Midbrain (tissue), 1 donor: ENCODE measurements around the gene PROSER2.
"Not testable (repeated sequence)": the region's sequence is repeated elsewhere in the genome, so short reads cannot be mapped to it uniquely, and the experiment has no call there.

Experiments used
- DNase-seq: peaks from one replicate; lab custom pipeline; 2025; lab: John Stamatoyannopoulos, UW

PROSER2 gene

DNA sequence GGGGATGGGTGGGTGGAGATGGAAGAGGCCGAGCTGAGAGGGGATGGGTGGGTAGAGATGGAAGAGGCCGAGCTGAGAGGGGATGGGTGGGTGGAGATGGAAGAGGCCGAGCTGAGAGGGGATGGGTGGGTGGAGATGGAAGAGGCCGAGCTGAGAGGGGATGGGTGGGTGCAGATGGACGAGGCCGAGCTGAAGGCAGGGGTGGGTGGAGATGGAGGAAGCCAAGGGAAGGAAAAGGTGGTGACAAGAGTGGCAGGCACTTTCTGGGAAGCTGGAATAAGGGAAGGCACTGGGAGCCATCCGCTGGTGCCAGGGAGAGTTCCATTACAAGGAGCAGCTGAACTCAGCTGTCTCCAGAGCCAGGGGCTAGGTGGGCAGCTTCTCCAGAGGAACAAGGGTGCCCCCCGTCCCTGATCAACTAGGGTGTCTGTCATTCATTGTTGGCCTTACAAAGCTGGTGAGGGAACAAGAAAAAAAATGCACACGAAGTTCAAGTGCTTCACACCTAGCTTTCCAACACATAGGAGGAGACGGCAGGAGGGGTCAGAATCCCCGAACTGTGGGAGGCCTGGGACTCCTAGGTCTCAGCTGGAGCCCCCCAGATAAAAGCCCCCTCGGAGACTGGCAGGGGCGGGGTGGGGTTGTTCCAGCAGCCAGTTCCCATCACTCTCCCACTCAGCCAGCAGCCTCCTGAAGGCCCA is 62.4 kb downstream of the PROSER2 start:
- DNase-seq: no peak

DNA sequence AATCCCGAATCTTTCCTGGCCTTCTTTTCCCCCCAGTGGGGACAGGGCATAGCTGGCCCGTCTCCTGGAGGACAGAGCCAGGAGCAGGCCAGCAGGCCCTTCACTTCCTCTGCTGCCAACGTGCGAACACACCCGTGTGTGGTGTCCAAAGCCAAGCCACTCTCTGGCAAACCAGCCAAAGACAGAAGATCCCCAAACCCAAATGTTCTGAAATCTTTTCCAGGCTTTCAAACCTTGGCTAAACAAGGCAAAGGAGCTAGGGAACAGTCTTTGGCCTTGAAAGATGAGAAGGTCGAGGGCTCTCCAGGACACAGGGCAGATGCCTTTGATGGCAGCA is 63.0 kb downstream of the PROSER2 start:
- no peak for DNase-seq

DNA sequence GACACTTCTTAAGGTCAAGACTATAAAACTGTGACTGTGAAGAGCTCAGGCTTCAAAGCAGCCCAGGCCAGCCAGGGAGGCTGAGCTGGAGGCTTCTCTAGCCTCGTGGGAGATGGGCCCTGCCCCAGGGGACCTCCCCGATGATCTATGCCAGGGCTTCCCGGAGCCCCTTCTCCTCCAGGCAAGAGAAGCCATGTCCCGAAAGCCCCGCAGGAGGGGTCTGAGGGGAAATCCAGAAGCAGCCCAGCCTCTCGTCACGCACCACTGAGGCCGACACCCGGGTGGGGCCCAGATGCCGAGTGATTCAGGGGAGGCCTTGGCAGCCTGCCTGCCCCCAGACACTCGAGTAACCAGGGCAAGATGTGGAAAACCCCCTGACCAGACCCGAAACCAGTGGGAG is 63.7 kb downstream of the PROSER2 start:
- DNase-seq: no peak

DNA sequence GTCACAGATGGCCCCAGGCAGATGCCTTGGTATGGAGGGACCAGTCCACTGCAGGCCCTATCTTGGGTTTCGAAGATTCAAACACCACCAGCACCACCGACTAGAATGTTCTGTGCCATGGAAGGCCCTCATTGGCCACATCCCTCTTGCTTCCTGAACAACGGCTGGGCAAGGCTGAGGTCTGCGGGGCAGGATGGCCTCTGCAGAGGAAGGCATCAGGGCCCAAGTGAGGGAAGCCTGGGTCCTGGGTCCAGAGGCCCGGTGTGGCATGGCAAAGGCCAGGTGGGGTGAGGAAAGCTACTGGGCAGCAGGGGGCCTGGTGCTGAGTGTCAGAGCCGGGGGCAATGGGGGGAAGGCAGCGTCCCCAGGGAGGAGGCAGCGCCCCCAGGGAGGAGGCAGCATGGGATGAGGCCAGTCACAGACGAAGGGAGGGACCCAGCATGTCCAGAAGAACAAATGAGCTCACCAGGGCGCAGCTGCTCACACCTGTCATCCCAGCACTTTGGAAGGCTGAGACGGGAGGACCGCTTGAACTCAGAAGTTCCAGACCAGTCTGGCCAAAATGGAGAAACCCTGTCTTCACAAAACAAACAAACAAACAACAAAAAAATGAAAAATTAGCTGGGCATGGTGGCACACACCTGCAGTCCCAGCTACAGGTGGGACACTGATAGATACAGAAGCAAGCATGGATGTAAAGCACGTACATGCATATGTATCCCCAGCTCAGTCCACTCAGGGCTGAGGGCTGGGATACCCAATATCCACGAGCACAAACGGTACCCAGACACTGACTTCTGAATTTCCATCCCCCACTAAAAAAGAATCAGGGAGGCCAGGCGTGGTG is 64.4 kb downstream of the PROSER2 start:
- DNase-seq: no peak

- DNase-seq: not testable (repeated sequence)
Measured at GRCh38 chr10:11889263-11889662, 66.1 kb downstream of the PROSER2 start.

DNA sequence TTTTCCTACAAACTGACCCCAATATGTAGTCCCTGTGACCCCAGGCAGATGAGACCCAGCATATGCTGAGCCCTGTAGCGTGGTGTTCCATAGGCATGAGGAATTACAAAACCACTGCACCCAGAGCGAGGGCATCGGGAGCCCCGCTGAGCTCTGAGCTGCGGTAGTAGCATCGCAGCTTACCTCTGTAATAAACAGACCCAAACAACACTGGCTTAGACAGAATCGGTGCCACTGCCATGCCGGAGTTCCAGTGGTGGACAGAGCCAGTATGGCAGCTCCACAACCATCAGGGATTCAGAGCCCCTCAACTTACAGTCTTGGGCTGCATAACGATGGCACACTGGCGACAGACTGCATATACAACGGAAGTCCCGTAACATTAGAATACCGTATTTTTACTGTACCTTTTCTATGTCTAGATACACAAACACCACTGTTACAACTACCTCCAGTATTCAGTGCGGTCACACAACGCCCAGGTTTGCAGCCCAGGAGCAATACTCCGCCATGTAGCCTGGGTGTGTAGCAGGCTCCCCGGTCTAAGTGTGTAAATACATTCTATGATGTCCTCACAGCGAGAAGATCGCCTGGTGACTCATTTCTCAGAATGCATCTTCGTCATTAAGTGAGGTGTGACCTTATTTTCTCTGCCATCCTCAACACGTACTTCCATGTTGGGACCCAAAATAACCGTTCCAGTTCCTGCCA is 68.8 kb downstream of the PROSER2 start:
- no peak for DNase-seq

DNA sequence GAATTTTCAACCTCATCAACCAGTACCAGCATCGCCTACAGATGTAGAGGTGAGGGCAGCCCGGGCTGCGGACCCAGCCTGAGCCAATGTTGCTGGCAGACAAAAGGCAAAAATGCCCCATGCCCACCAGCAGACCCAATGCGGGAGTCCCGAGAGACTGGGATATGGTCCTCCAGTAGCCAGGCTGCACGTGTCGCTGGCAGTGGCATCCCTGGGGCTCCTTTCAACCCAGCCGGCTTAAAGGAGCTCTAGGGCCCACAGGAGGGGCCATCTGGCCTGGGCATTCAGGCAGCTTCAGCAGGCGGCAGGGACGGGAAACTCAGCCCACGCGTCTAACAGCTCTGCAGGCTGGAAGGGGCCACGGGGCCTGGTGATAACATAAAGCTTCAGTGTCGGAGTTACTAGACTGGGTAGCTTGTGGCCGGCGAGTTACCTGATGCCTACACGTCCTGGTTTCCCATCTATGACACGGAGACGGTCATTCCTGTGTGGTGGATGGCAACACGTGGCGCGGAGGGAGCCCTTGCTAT is 70.7 kb downstream of the PROSER2 start:
- DNase-seq: no peak

DNA sequence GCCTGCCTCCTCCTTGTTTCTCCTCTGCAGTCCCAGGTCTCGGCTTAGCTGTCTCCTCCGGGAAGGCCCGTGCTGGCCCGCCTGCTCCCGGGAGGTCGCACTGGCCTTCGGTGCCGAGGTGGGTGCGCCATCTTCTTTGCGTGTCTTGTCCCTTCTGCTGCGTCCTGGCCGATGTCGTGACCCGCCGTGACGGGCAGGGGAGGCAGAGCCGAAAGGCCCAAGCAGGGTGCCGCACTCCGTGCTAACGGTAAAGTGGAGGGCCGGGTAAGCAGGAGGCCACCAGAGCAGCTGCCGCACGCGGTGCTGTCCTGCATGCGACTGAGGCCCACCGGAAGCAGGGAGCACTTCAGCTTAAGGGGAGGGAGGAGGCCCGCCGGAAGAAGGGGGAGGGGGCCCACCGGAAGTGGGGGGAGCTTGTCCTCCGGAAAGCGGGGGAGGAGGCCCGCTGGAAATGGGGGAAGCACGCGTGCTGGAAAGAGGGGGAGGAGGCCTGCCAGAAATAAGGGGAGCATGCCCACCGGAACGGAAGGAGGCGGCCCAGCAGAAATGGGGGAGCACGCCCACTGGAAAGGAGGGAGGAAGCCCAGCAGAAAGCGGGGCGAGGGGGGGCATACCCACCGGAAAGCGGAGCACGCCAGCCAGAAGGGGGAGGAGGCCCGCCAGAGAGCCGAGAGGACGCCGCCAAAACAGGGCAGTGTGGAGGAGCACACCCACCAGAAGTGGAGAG is 71.4 kb downstream of the PROSER2 start:
- no peak for DNase-seq

DNA sequence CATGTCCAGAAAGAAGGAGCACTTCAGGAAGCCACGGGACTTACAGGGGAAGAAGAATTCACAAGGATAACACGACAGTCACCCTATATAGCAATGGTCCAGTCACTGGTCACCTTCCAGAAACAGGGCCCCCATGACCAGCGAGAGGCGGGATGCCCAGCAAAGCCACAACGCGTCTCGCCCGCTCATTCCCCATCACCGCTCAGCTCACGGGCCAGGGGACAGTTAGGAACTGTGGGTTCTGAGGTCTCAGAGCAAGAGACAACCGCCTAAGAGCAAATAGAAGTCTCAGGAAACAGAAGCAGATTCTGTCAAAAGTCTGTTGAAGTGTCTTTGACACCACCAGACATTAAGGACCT is 71.9 kb downstream of the PROSER2 start:
- DNase-seq: no peak

GRCh38 chr10:11895598-11895997 is 72.4 kb downstream of the PROSER2 start:
- no peak for DNase-seq

DNA sequence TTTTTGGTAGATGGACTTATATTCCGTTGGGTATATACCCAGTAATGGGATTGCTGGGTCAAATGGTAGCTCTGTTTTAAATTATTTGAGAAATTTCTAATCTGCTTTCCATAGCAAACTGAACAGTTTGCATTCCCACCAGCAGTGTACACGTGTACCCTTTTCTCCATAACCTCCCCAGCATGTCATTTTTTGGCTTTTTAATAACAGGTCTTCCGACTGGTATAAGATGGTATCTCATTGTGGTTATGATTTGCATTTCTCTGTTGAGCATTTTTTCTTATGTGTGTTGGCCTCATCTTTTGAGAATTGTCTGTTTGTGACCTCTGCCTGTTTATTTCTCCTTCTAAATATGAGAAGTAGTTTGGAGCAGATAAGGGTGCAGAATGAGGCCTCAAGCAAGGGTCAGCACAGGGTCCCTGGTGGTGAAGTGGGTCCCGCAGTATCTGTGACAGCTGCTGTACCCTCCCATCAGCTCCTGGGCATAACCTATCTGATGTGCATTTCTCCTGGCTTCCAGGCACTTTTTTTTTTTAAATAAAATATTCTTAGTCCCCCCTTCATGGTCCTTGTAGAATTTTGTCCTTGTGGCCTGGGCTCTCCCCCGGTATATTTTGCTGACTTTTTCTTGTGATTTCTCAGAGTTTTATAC is 73.5 kb downstream of the PROSER2 start:
- DNase-seq: no peak

DNA sequence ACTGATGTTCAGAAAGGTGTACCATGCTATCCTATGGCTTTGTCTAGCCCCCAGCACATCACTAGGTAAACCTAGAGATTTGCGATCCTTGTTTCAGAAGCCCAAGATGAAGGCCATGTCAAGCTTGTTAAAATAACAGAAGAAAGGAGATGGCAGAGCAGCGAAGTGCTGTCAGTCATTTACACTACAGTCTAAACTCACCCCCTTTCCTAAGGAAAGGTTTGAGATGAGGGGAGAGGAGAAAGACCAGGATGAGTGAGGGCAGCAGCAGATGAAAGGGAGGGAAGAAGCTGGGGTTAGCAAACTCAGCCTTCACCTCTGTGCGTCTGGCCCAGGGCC is 74.8 kb downstream of the PROSER2 start:
- no peak for DNase-seq

DNA sequence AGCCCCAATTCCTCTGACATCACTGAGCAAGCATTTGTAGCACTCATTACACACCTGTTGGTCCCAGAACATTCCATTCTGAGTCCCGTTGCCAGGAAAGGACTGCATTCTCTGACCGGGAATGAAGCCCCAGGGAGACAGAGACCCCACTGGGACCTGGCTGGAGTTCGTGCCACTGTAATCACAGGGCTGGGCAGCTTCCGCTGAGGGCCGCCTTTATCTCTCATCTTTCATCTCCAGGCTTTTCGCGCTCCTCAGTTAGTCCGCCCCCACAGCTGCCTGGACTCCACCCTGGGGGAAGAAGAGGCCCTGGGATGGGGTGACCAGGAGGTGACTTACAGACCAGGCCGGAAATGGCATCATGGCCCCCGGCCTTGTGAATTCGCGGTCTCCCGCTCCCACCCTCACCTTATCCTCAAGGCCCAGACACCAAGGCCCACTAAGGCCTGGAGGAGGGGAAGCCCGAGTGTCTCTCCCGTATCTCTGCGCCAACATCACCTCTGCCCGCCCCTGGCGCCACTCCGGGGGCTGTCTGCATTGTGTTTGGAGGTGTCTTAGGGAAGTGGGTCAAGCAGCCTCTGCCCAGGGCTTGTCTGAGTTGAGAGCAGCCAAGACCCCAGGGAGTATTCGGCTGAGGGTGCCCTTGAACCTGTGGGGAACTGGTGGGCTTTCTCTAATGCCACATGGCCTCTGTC is 75.4 kb downstream of the PROSER2 start:
- no peak for DNase-seq

DNA sequence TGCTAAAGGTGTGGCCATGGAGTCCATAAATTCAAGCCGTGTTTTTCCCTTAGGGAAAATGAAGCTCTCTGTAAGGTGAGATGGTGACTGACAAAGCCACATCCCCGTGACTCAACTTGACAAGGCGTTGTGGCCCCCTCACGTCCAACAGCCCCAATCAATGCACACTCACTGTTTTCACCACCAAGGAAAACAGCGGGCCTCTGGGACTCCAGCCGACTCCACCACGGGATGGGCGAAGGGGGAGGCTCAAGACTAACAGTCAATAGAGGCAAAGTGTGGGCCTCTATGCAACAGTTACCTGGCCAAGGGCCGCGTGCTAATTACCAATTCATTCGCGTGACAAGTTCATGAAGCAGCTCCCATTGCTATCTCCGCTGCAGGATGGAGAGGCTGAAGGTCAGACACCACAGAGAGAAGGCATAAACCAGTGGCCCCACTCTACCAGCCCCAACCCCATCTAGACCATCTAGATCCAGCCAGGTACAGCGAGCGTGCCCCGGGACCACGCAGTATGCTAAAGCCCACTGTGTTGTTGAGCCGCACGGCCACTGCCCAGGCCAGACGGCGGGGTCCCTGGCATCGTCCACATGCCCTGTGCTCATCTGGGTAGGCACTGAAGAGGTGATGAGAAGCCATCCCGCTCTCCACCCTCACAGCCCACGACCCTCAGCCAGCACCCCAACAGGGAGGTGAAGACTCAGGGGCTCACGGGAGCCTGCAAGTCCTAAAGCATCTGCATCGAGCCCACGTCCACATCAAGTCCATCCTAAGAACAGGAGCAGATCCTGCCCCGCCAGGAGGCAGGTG is 76.1 kb downstream of the PROSER2 start:
- DNase-seq: no peak

- DNase-seq: no peak
Measured at GRCh38 chr10:11901036-11901301, 77.8 kb downstream of the PROSER2 start.

DNA sequence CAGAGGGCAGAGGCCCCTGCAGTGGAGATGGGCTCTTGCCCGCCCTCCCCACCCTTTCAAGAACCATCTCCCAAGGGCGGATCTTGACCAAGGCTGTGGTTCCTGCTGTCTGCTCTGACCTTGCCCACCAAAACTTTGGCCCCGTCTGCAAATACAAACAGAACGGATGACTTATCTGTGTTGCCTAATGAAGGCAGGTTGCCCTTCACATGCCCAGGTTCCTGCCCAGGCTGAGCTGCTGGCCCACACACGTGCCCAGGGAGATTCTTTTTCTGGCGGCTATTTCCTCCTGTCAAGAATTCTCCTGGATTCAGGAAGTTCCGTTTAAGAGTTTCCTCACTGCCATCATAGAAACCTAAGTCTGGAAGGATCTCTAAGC is 78.3 kb downstream of the PROSER2 start:
- no peak for DNase-seq

DNA sequence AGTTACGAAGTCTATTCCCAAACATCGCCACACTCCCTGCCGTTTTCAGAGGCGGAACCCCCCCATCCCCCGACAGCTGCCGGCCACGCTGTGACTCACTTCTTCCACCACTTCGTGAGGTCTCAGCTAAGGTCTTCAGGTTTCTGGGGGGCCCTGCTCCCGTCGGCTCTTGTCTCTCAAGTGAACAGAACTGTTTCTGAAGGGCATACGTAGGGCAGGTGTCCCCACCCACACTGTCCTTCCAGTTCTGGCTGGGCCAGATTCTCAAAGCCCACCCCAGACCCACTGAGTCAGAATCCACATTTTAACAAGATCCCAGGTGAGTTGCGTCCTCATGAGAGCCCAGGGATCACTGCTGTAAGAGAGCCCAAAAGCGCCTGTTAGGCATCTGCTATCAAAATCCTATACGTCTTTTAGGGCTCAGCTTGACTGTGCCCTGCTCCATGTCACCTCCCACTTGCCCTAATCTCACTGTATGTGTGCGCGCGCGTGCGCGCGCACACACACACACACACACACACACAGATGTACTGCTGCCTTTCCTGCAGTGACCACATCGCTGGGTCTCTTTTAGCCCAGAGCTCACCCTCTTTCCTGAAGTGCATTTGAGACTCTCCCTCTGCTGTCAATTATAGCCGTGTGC is 78.8 kb downstream of the PROSER2 start:
- no peak for DNase-seq

GRCh38 chr10:11902646-11903045 is 79.5 kb downstream of the PROSER2 start:
- no peak for DNase-seq

- DNase-seq: no peak
Measured at GRCh38 chr10:11906714-11907113, 83.6 kb downstream of the PROSER2 start.

DNA sequence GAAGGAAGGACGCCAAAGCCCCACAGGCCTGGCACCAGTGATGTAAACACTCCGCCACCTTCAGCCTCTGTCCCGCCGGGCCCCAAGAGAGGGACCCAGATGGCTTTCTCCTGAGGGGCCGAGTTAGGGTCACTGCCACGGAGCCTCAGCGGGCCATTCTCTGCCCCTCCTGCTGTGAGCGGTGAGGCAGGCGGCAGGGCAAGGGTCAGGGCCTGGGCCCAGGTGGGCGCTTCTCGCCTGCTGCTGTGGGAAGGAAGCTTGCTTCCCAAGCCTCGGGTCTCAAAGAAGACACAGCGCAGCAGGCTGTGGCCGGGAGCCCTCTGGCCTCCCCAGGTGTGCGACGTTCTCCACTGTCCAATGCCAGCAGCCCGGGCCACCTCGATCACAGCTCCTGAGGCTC is 84.8 kb downstream of the PROSER2 start:
- DNase-seq: no peak
